Smooth muscle cell (in vitro differentiated cells): Measurements from ENCODE around the gene PTRHD1. TPM values are rescaled to one million over a fixed set of nuclear protein-coding genes. Genes with fewer than 3 reads are reported as not detected.

ENCODE experiments used
- DNase-seq: peaks from one replicate; lab custom pipeline; 2025; ENCODE audit not compliant: unreplicated experiment; lab: John Stamatoyannopoulos, UW
- H2AFZ ChIP-seq: fragments of 200-600 bp; sonication (generic); 2 replicates; pipeline ENCODE4 v1.6.0; 2016; ENCODE audit warnings: antibody characterized with exemption, low read depth, mild to moderate bottlenecking
- H3F3A ChIP-seq: fragments of 200-600 bp; sonication (generic); 2 replicates; pipeline ENCODE4 v1.6.0; 2017; ENCODE audit warnings: antibody characterized with exemption, low read depth
- H3K27ac ChIP-seq: fragments of 200-600 bp; sonication (generic); 2 replicates; pipeline ENCODE4 v1.5.1; 2016; ENCODE audit warnings: low read depth, mild to moderate bottlenecking
- H3K27me3 ChIP-seq: fragments of 200-600 bp; sonication (generic); 2 replicates; pipeline ENCODE4 v1.6.1; 2016; ENCODE audit warnings: low read depth, mild to moderate bottlenecking
- H3K36me3 ChIP-seq: fragments of 200-600 bp; sonication (generic); 2 replicates; pipeline ENCODE4 v1.5.1; 2016; ENCODE audit warnings: low read depth
- H3K4me1 ChIP-seq: fragments of 200-600 bp; sonication (generic); 2 replicates; pipeline ENCODE4 v1.5.1; 2016; ENCODE audit warnings: low read depth
- H3K4me2 ChIP-seq: fragments of 200-600 bp; sonication (generic); 2 replicates; pipeline ENCODE4 v1.6.0; 2016; ENCODE audit warnings: mild to moderate bottlenecking
- H3K4me3 ChIP-seq: fragments of 200-600 bp; sonication (generic); 2 replicates; pipeline ENCODE4 v1.5.1; 2016; ENCODE audit warnings: mild to moderate bottlenecking
- H3K79me2 ChIP-seq: fragments of 200-600 bp; sonication (generic); 2 replicates; pipeline ENCODE4 v1.6.0; 2016; ENCODE audit warnings: low read depth, mild to moderate bottlenecking
- H3K9ac ChIP-seq: fragments of 200-600 bp; sonication (generic); 2 replicates; pipeline ENCODE4 v1.6.0; 2016; ENCODE audit warnings: low read depth
- H3K9me3 ChIP-seq: fragments of 200-600 bp; sonication (generic); replicated peaks from 2 replicates; pipeline ENCODE4 v1.5.1; 2016; ENCODE audit warnings: low read depth
- H4K20me1 ChIP-seq: fragments of 200-600 bp; sonication (generic); 2 replicates; pipeline ENCODE4 v1.6.0; 2016; ENCODE audit warnings: low read depth
- WGBS: methylation state at CpG from one replicate; pipeline ENCODE4 v1.1.7; 2016; ENCODE audit warnings: low lambda C conversion rate; 5-methylcytosine and 5-hydroxymethylcytosine counted together
- polyA plus RNA-seq: library from polyadenylated mRNA; unstranded; fragments of >200 nt; fragmentation: Nextera tagmentation; extraction: Ambion mirVana; gene quantifications from 2 replicates; pipeline ENCODE4 v1.2.1, GENCODE V29; 2016
- total RNA-seq: library from RNA; depleted of rRNA; stranded (reverse); fragments of >200 nt; gene quantifications from 2 replicates; pipeline ENCODE4 v1.2.3, GENCODE V29; 2014
- TF ChIP-seq, protein P1 (sequence below): fragments of 200-600 bp; sonication (generic); IDR thresholded peaks from 2 replicates; pipeline ENCODE4 v1.5.1; 2017; ENCODE audit warnings: borderline replicate concordance, mild to moderate bottlenecking, antibody characterized with exemption; ENCODE audit not compliant: insufficient read depth, poor library complexity, severe bottlenecking

Gene PTRHD1
- total and polyA plus RNA-seq, 2 experiments from 2014 or later, result 25.1 to 38.7 TPM

DNA sequence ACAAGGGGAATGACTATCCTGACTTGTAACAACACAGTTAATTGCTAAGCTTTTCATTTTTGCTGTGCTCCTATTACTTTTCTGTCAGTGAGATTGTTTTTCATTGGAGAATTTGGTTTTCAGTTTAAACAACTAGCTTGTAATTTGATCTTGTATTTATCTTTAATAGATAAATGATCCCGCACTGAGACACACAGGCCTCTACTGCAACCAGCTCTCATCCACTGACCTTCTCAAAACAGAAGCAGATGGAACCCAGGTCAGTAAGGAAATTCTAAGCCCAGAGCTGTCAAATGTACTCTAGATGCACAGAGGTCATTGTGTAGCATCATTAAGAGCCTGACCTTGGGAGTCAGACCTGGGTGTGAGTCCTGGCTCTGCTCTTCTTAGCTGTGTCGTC, 30.7 kb downstream of the PTRHD1 start:
- H4K20me1 ChIP-seq, result no peaks in the 10 kb centered on the region
- no peak overlapping the region for H3K4me3 ChIP-seq
- H3K4me2 ChIP-seq, result no peak overlapping the region
- H2AFZ ChIP-seq, result no peak overlapping the region
- no peaks in the 10 kb centered on the region for H3F3A ChIP-seq
- no peaks in the 10 kb centered on the region for H3K9me3 ChIP-seq
- no peaks in the 10 kb centered on the region for H3K27me3 ChIP-seq
- no peaks in the 10 kb centered on the region for H3K79me2 ChIP-seq
- H3K27ac ChIP-seq, result no peak overlapping the region
- WGBS, result 69% methylated on average over 2 of the region's 2 CpGs
- H3K36me3 ChIP-seq, result peaks cover 13% of the 10 kb centered on the region
- TF ChIP-seq, protein P1, sequence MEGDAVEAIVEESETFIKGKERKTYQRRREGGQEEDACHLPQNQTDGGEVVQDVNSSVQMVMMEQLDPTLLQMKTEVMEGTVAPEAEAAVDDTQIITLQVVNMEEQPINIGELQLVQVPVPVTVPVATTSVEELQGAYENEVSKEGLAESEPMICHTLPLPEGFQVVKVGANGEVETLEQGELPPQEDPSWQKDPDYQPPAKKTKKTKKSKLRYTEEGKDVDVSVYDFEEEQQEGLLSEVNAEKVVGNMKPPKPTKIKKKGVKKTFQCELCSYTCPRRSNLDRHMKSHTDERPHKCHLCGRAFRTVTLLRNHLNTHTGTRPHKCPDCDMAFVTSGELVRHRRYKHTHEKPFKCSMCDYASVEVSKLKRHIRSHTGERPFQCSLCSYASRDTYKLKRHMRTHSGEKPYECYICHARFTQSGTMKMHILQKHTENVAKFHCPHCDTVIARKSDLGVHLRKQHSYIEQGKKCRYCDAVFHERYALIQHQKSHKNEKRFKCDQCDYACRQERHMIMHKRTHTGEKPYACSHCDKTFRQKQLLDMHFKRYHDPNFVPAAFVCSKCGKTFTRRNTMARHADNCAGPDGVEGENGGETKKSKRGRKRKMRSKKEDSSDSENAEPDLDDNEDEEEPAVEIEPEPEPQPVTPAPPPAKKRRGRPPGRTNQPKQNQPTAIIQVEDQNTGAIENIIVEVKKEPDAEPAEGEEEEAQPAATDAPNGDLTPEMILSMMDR, result no peak
- no peak overlapping the region for H3K9ac ChIP-seq
- no peak for DNase-seq
- peaks cover 5% of the 10 kb centered on the region for H3K4me1 ChIP-seq

DNA sequence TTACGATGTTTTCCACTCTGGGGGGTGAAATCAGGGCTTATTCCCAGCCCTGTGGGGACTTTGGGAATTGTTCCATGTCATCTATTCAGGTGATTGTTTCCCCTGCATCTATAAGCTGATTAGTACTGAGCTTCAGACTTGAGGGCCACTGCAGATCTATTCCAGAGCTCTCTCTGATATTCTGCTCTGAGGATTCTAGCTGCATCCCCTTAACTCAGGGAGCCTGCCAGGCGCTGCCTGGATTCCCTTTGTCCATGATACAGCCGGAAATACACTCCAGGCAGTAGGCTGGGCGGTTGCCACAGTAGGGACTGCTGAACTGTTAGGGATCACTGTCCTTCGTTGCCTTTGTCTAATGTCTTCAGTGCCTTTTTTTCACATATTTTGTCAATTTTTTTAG, 31.3 kb downstream of the PTRHD1 start:
- Histone ChIP-seq H3K4me3 (no peak overlapping the region), H3K9me3 (no peaks in the 10 kb centered on the region)

DNA sequence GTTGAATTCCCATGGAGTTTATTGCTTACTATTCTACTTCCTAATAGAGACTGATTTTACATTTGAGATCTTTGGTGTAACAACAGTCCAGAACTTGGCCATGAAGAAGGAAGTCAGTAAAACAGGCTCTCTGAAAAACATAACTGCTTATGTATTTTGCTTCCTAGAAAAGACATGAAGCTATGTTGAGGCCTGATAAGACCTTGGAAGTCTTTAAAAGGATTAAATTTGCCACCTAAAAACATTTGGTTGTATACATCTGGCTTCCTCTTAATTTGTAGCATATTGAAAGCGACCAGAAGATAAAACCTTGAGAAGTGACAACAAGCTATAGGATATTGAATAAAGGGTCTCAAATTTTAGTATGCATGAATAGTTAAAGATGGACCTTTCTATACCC, 36.4 kb downstream of the PTRHD1 start:
- H4K20me1 ChIP-seq, result no peaks in the 10 kb centered on the region
- H3K4me2 ChIP-seq, result no peak overlapping the region
- H2AFZ ChIP-seq, result no peak overlapping the region
- H3K27ac ChIP-seq, result no peak overlapping the region
- no peaks in the 10 kb centered on the region for H3F3A ChIP-seq
- 94% methylated on average over 1 of the region's 1 CpG for WGBS
- TF ChIP-seq, protein P1, result no peak
- H3K79me2 ChIP-seq, result no peaks in the 10 kb centered on the region
- H3K4me3 ChIP-seq, result no peak overlapping the region
- H3K4me1 ChIP-seq, result peaks cover under 1% of the 10 kb centered on the region
- no peaks in the 10 kb centered on the region for H3K27me3 ChIP-seq
- no peak overlapping the region for H3K9ac ChIP-seq
- H3K36me3 ChIP-seq, result peaks cover 16% of the 10 kb centered on the region
- H3K9me3 ChIP-seq, result no peaks in the 10 kb centered on the region
- no peak for DNase-seq

More for the DNA sequence above, 31.3 kb downstream of the PTRHD1 start:
- Histone ChIP-seq H3K79me2 (no peaks in the 10 kb centered on the region), H3K4me1 (peaks cover 5% of the 10 kb centered on the region), H3K27me3 (no peaks in the 10 kb centered on the region), H3K9ac (no peak overlapping the region), H3K4me2 (no peak overlapping the region), H3K27ac (no peak overlapping the region), H2AFZ (no peak overlapping the region), H4K20me1 (no peaks in the 10 kb centered on the region), H3F3A (no peaks in the 10 kb centered on the region), H3K36me3 (peaks cover 13% of the 10 kb centered on the region)
- TF ChIP-seq, protein P1, result no peak
- DNase-seq, result no peak
- WGBS, result 87% methylated on average over 5 of the region's 5 CpGs

DNA sequence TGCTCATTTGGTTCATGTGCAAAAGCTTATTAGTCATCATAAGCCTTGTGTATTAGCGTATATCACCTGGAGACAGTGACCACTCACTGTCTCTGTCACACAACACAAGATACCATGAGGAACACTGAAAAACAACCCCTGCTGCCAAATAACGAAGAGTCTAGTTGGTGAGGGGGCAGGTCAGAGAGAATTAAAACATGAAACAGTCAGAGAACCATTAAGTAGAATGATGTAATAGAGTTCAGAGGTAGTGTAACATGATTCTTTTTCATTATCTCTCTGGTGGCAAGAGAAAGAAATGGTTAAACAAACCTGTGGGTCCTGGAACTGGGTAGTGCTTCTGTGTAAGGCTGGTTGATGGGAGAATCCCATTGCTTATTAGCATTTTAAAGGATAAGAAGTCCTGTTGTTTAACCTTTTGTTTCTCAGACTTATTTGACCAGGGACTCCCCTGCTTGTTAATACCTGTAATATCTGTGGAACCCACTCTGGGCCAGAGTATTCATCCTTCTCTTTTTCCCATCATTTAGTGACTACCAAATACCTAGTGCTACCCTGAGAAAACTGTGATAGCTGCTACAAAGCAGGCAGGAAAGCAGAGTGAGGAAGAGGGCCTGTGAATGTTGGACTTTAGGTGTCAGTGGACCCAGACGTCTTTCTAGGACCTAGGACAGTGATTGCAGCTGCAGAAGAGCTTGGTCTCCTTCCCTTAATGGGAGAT, 38.0 kb downstream of the PTRHD1 start:
- no peaks in the 10 kb centered on the region for H3K27me3 ChIP-seq
- no peaks in the 10 kb centered on the region for H3K79me2 ChIP-seq
- TF ChIP-seq, protein P1, result no peak
- no peak overlapping the region for H3K4me3 ChIP-seq
- 82% methylated on average over 3 of the region's 3 CpGs for WGBS
- no peaks in the 10 kb centered on the region for H3F3A ChIP-seq
- H3K4me2 ChIP-seq, result no peak overlapping the region
- peaks cover 16% of the 10 kb centered on the region for H3K36me3 ChIP-seq
- no peak overlapping the region for H3K9ac ChIP-seq
- no peaks in the 10 kb centered on the region for H3K4me1 ChIP-seq
- no peak for DNase-seq
- H4K20me1 ChIP-seq, result no peaks in the 10 kb centered on the region
- H3K9me3 ChIP-seq, result no peaks in the 10 kb centered on the region
- no peak overlapping the region for H2AFZ ChIP-seq
- no peak overlapping the region for H3K27ac ChIP-seq
